CD14-positive monocyte (primary cell): ENCODE results near the gene WWC1. TPM values are rescaled to one million over a fixed set of nuclear protein-coding genes. Genes with fewer than 3 reads are reported as not detected.

Experiments
- DNase-seq, 3 donors: peaks; one replicate each; pipeline ENCODE4 v3.0.0-alpha.2; 2011 to 2022
- H2AFZ ChIP-seq: 2 replicates; pipeline ENCODE4 v1.6.0; 2012; ENCODE audit warnings: mild to moderate bottlenecking, low read depth, low read length, inconsistent platforms; ENCODE audit not compliant: insufficient read depth, poor library complexity, severe bottlenecking
- H3K27ac ChIP-seq, 2 donors: 1 replicate in 1 of 2; 2 replicates in 1 of 2; pipeline ENCODE4 v1.5.1; 2012 to 2013; ENCODE audit warnings: low read length in 2 of 2, control low read depth in 1 of 2, inconsistent platforms in 1 of 2, low read depth in 1 of 2, mild to moderate bottlenecking in 1 of 2
- H3K27me3 ChIP-seq, 2 donors: one replicate each; pipeline versions ENCODE4 v1.6.0 to v1.6.1; 2011 to 2013; ENCODE audit warnings: low read length in 2 of 2; ENCODE audit not compliant: control insufficient read depth in 2 of 2, insufficient read depth in 2 of 2
- H3K36me3 ChIP-seq, 2 donors: replicated peaks in 1 of 2; 1 replicate in 1 of 2; 2 replicates in 1 of 2; pipeline versions ENCODE4 v1.5.1 to v1.6.1; 2012 to 2013; ENCODE audit warnings: low read length in 2 of 2, control low read depth in 1 of 2, inconsistent platforms in 1 of 2, mild to moderate bottlenecking in 1 of 2; ENCODE audit not compliant: insufficient read depth in 2 of 2, control insufficient read depth in 1 of 2
- H3K4me1 ChIP-seq, 2 donors: 1 replicate in 1 of 2; 2 replicates in 1 of 2; pipeline versions ENCODE4 v1.5.1 to v1.6.1; 2012 to 2013; ENCODE audit warnings: low read length in 2 of 2, control low read depth in 1 of 2, inconsistent platforms in 1 of 2, mild to moderate bottlenecking in 1 of 2, moderate library complexity in 1 of 2; ENCODE audit not compliant: insufficient read depth in 2 of 2, control insufficient read depth in 1 of 2
- H3K4me2 ChIP-seq: replicated peaks from 2 replicates; pipeline ENCODE3; 2012; ENCODE audit warnings: low read length, moderate library complexity, mild to moderate bottlenecking; ENCODE audit not compliant: poor library complexity, severe bottlenecking; ENCODE audit errors: extremely low read depth
- H3K4me3 ChIP-seq, 3 experiments: fragments of 200-600 bp in 1 of 3; sonication (generic) in 1 of 3; replicated peaks in 1 of 3; 1 replicate in 2 of 3; 2 replicates in 1 of 3; pipeline ENCODE4 v1.5.1; 2011 to 2013; ENCODE audit warnings: low read length in 3 of 3, mild to moderate bottlenecking in 3 of 3, control low read depth in 2 of 3, low read depth in 2 of 3, inconsistent platforms in 1 of 3, moderate library complexity in 1 of 3
- H3K79me2 ChIP-seq: 2 replicates; pipeline ENCODE4 v1.6.0; 2012; ENCODE audit warnings: mild to moderate bottlenecking, control low read depth, inconsistent platforms, low read length, moderate library complexity; ENCODE audit not compliant: insufficient read depth
- H3K9ac ChIP-seq: 2 replicates; pipeline ENCODE4 v1.6.0; 2017; ENCODE audit warnings: low read length, mild to moderate bottlenecking; ENCODE audit not compliant: insufficient read depth, poor library complexity, severe bottlenecking
- H3K9me3 ChIP-seq, 2 donors: replicated peaks in 1 of 2; 1 replicate in 1 of 2; 2 replicates in 1 of 2; pipeline versions ENCODE4 v1.5.1 to v1.6.1; 2012 to 2013; ENCODE audit warnings: low read length in 2 of 2, control low read depth in 1 of 2; ENCODE audit not compliant: control insufficient read depth in 1 of 2, insufficient read depth in 1 of 2
- H4K20me1 ChIP-seq: 2 replicates; pipeline ENCODE4 v1.6.0; 2012; ENCODE audit warnings: mild to moderate bottlenecking, low read length, control low read depth, moderate library complexity; ENCODE audit not compliant: insufficient read depth
- H3K27ac Mint-ChIP-seq, 7 donors: one replicate each; pipeline ENCODE4 v1.8.0; 2020; ENCODE audit warnings: mild to moderate bottlenecking in 7 of 7, mixed read lengths in 7 of 7, moderate library complexity in 6 of 7, inconsistent platforms in 2 of 7
- H3K27me3 Mint-ChIP-seq, 3 donors: one replicate each; pipeline ENCODE4 v1.8.0; 2021 to 2022; ENCODE audit warnings: low read depth in 3 of 3, mild to moderate bottlenecking in 3 of 3, mixed read lengths in 3 of 3, moderate library complexity in 3 of 3, inconsistent platforms in 1 of 3
- H3K36me3 Mint-ChIP-seq, 2 donors: one replicate each; pipeline ENCODE4 v1.8.0; 2020; ENCODE audit warnings: mixed read lengths in 2 of 2, inconsistent platforms in 1 of 2, mild to moderate bottlenecking in 1 of 2
- H3K4me1 Mint-ChIP-seq: one replicate; pipeline ENCODE4 v1.8.0; 2020; ENCODE audit warnings: mild to moderate bottlenecking, mixed read lengths
- H3K4me3 Mint-ChIP-seq, 2 donors: one replicate each; pipeline ENCODE4 v1.8.0; 2020; ENCODE audit warnings: mild to moderate bottlenecking in 2 of 2, mixed read lengths in 2 of 2, moderate library complexity in 1 of 2
- H3K9me3 Mint-ChIP-seq, 7 donors: one replicate each; pipeline ENCODE4 v1.8.0; 2020 to 2022; ENCODE audit warnings: mixed read lengths in 7 of 7, mild to moderate bottlenecking in 6 of 7, moderate library complexity in 6 of 7, inconsistent platforms in 2 of 7
- WGBS: methylation state at CpG from one replicate; pipeline ENCODE4 v1.1.5; 2013; ENCODE audit warnings: missing lambda C conversion rate; ENCODE audit not compliant: insufficient coverage; 5-methylcytosine and 5-hydroxymethylcytosine counted together
- intact Hi-C, 2 donors: fragments of 100-400 bp; cut with micrococcal nuclease; formaldehyde crosslinking; loops; one replicate each; pipeline versions ENCODE4 v1.15.0 to v1.15.1; 2023
- polyA plus RNA-seq, 3 donors: library from polyadenylated mRNA; depleted of rRNA in 1 of 3; unstranded in 2 of 3; stranded (reverse) in 1 of 3; fragments of 300-500 nt in 2 of 3; fragments of >200 nt in 1 of 3; fragmentation: Illumina TruSeq in 2 of 3; gene quantifications; 1 replicate in 2 of 3; 2 replicates in 1 of 3; pipeline ENCODE4 v1.2.3, GENCODE V29; 2012 to 2021
- TF ChIP-seq, protein P1 (sequence below): fragments of 200-600 bp; IDR thresholded peaks from one replicate; pipeline ENCODE4 v1.8.0; 2022; ENCODE audit warnings: antibody characterized with exemption, mild to moderate bottlenecking

WWC1 gene
- polyA plus RNA-seq, 3 donors: not detected

DNA sequence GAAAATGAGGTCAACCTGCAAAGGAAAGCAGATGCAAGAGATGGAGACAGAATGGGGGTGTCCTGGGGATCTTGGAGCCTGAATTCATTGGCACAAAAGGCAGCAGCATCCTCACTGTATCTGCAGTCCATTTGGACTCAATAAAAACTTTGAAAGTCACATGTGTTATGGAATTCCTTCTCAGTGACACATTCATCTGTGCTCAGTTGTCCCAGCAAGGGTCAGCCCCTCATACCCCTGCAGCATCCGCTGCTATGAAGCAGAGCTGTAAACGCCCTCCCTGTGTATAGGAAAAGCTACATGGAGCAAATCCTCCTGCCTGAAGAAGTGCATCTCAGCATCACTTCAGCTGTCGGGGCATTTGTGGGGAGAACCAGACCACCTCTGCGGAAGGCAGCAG, 180.3 kb downstream of the WWC1 start:
- no peak for DNase-seq
- H3K4me3 Mint-ChIP-seq: no peak overlapping the region
- no peak overlapping the region for H3K27ac Mint-ChIP-seq
- no peaks in the 10 kb centered on the region for H3K36me3 Mint-ChIP-seq
- TF ChIP-seq, protein P1, sequence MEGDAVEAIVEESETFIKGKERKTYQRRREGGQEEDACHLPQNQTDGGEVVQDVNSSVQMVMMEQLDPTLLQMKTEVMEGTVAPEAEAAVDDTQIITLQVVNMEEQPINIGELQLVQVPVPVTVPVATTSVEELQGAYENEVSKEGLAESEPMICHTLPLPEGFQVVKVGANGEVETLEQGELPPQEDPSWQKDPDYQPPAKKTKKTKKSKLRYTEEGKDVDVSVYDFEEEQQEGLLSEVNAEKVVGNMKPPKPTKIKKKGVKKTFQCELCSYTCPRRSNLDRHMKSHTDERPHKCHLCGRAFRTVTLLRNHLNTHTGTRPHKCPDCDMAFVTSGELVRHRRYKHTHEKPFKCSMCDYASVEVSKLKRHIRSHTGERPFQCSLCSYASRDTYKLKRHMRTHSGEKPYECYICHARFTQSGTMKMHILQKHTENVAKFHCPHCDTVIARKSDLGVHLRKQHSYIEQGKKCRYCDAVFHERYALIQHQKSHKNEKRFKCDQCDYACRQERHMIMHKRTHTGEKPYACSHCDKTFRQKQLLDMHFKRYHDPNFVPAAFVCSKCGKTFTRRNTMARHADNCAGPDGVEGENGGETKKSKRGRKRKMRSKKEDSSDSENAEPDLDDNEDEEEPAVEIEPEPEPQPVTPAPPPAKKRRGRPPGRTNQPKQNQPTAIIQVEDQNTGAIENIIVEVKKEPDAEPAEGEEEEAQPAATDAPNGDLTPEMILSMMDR: no peak
- intact Hi-C loops: no loop called here
- H3K4me1 ChIP-seq: no peaks in the 10 kb centered on the region
- no peak overlapping the region for H3K27ac ChIP-seq
- H3K36me3 ChIP-seq: no peaks in the 10 kb centered on the region
- WGBS: 89% methylated on average over 3 of the region's 4 CpGs
- no peak overlapping the region for H3K4me3 ChIP-seq
- no peaks in the 10 kb centered on the region for H3K79me2 ChIP-seq
- no peak overlapping the region for H2AFZ ChIP-seq
- H3K9me3 ChIP-seq: no peaks in the 10 kb centered on the region
- H4K20me1 ChIP-seq: no peaks in the 10 kb centered on the region
- no peak overlapping the region for H3K4me2 ChIP-seq
- no peaks in the 10 kb centered on the region for H3K4me1 Mint-ChIP-seq
- no peak overlapping the region for H3K9ac ChIP-seq
- peaks cover 0 to 1% (median 1%) of the 10 kb centered on the region in 3 donors for H3K27me3 Mint-ChIP-seq
- H3K27me3 ChIP-seq: no peaks in the 10 kb centered on the region
- no peaks in the 10 kb centered on the region for H3K9me3 Mint-ChIP-seq

DNA sequence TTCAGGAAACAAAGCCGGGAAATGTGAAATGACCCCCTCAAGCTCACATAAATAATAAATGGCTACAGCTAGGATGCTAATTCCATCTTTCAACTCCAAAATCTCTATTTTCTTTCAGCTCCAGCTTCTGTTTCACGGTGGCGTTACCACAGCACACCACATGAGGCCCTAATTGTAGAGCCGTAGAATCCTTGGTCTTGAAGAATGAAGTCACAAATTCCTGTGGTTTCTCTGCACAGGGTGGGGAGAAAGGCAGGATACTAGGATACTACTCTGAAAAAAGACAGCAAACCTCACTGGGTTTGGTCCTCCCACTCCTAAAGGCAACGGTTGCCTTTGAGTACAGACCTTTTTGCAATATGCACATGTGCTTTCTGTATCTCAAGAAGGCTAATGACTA, 180.9 kb downstream of the WWC1 start:
- Mint-ChIP-seq H3K36me3 (no peaks in the 10 kb centered on the region), H3K4me3 (no peak overlapping the region), H3K27ac (no peak overlapping the region), H3K27me3 (peaks cover 0 to 1% (median 0%) of the 10 kb centered on the region in 3 donors), H3K9me3 (no peaks in the 10 kb centered on the region), H3K4me1 (no peaks in the 10 kb centered on the region)
- H3K27me3 ChIP-seq: no peaks in the 10 kb centered on the region
- H3K4me1 ChIP-seq: no peaks in the 10 kb centered on the region
- DNase-seq: no peak
- 78% methylated on average over 1 of the region's 5 CpGs for WGBS
- H2AFZ ChIP-seq: no peak overlapping the region
- no peaks in the 10 kb centered on the region for H4K20me1 ChIP-seq
- H3K79me2 ChIP-seq: no peaks in the 10 kb centered on the region
- TF ChIP-seq, protein P1: no peak
- intact Hi-C loops: no loop called here
- no peaks in the 10 kb centered on the region for H3K9me3 ChIP-seq
- no peak overlapping the region for H3K4me2 ChIP-seq
- H3K4me3 ChIP-seq: no peak overlapping the region
- H3K27ac ChIP-seq: no peak overlapping the region
- no peak overlapping the region for H3K9ac ChIP-seq
- H3K36me3 ChIP-seq: no peaks in the 10 kb centered on the region
